Esophagus muscularis mucosa (tissue), 4 donors: Measurements from ENCODE around the gene PGLYRP3. TPM values are rescaled to one million over a fixed set of nuclear protein-coding genes. Genes with fewer than 3 reads are reported as not detected.
A peak's percentile ranks its signal among the peaks of the same experiment; 100 is the strongest.

Source experiments
- DNase-seq: peaks from one replicate; pipeline ENCODE4 v3.0.0-alpha.2; 2017; ENCODE audit errors: extremely low spot score
- H3K27ac ChIP-seq, 4 donors: fragments of 200-600 bp; sonication (generic); replicated peaks in 1 of 4; 1 replicate in 3 of 4; 2 replicates in 1 of 4; pipeline ENCODE4 v1.5.1; 2016 to 2019; ENCODE audit warnings: mild to moderate bottlenecking in 1 of 4
- H3K27me3 ChIP-seq, 4 donors: fragments of 200-600 bp; sonication (generic); one replicate each; pipeline versions ENCODE4 v1.5.1 to v1.6.0; 2016 to 2019
- H3K36me3 ChIP-seq, 4 donors: fragments of 200-600 bp; sonication (generic); one replicate each; pipeline ENCODE4 v1.5.1; 2016 to 2019
- H3K4me1 ChIP-seq, 4 donors: fragments of 200-600 bp; sonication (generic); one replicate each; pipeline ENCODE4 v1.5.1; 2016 to 2019
- H3K4me3 ChIP-seq, 4 donors: fragments of 200-600 bp; sonication (generic); 1 replicate in 2 of 4; 2 replicates in 2 of 4; pipeline ENCODE4 v1.5.1; 2016 to 2019; ENCODE audit warnings: mild to moderate bottlenecking in 4 of 4, moderate library complexity in 1 of 4
- H3K9me3 ChIP-seq, 4 donors: fragments of 200-600 bp; sonication (generic); 1 replicate in 3 of 4; 2 replicates in 1 of 4; pipeline ENCODE4 v1.5.1; 2016 to 2019
- CTCF ChIP-seq, 3 experiments: fragments of 200-600 bp in 2 of 3; fragments of 450-650 bp in 1 of 3; sonication (generic) in 2 of 3; IDR thresholded peaks; one replicate each; pipeline ENCODE4 v1.5.1; 2017 to 2019; ENCODE audit warnings: antibody characterized with exemption in 3 of 3, mild to moderate bottlenecking in 2 of 3, moderate library complexity in 1 of 3
- EP300 ChIP-seq: sonication (generic); formaldehyde crosslinking; IDR thresholded peaks from one replicate; pipeline ENCODE4 v1.6.1; 2017; ENCODE audit warnings: antibody characterized with exemption
- POLR2A ChIP-seq: fragments of 450-650 bp; IDR thresholded peaks from one replicate; pipeline ENCODE4 v1.6.1; 2017; ENCODE audit warnings: antibody characterized with exemption, moderate library complexity, mild to moderate bottlenecking, low read depth
- POLR2AphosphoS5 ChIP-seq, 2 donors: sonication (generic); formaldehyde crosslinking; IDR thresholded peaks; one replicate each; pipeline ENCODE4 v1.6.1; 2017; ENCODE audit warnings: antibody characterized with exemption in 2 of 2
- WGBS: methylation state at CpG from one replicate; pipeline ENCODE4 v1.1.5; 2018; 5-methylcytosine and 5-hydroxymethylcytosine counted together
- intact Hi-C: fragments of 100-400 bp; cut with DNase I; formaldehyde crosslinking; loops from one replicate; pipeline ENCODE4 v1.15.1; 2023
- total RNA-seq, 4 donors: library from RNA; depleted of rRNA; stranded (reverse); fragments of >200 nt; gene quantifications; one replicate each; pipeline versions ENCODE4 v1.1.0 to v1.2.1, GENCODE V29; 2016

The PGLYRP3 gene
- total RNA-seq, 4 donors from 2014 or later: not detected

- intact Hi-C loops: no loop called here
- Histone ChIP-seq H3K27me3 (peaks cover 0 to 14% (median 0%) of the 10 kb centered on the region in 4 donors), H3K36me3 (no peaks in the 10 kb centered on the region), H3K4me1 (peaks cover 0 to 6% (median 0%) of the 10 kb centered on the region in 4 donors), H3K4me3 (no peak overlapping the region), H3K9me3 (no peaks in the 10 kb centered on the region), H3K27ac (no peak overlapping the region)
- WGBS: 95% methylated on average over 2 of the region's 2 CpGs
- DNase-seq: peak; percentile 45
- no peak for TF ChIP-seq CTCF (IDR thresholded peaks at IDR 0.05)
- TF ChIP-seq POLR2AphosphoS5 (IDR thresholded peaks at IDR 0.05): no peak
- TF ChIP-seq POLR2A: no peak
- no peak for TF ChIP-seq EP300
Measured at GRCh38 chr1:153253076-153253475, 59.7 kb downstream of the PGLYRP3 start.

DNA sequence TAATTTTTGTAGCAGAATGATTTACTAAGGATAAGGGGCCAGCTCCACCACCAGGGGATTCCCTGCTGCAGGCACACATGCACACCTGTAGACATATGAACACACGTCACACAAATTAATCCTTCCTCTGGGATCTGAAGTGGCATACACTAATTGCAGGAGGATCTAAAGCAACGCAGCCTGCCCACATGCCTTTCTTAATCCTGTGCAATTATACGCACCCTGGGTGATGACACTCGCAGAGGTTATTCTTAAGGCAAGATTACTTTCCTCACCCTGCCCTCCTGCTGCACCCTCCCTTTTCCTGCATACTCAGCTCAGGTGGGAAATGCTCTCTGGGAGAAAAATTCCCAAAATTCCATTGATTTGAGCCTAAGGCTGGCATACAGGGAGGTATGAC lies 60.8 kb downstream of the PGLYRP3 start:
- Histone ChIP-seq H3K27me3 (peaks cover 0 to 14% (median 0%) of the 10 kb centered on the region in 4 donors), H3K27ac (no peak overlapping the region), H3K9me3 (no peaks in the 10 kb centered on the region), H3K36me3 (no peaks in the 10 kb centered on the region), H3K4me3 (no peak overlapping the region), H3K4me1 (peaks cover 0 to 6% (median 0%) of the 10 kb centered on the region in 4 donors)
- WGBS: 92% methylated on average over 4 of the region's 4 CpGs
- intact Hi-C loops: no loop called here
- TF ChIP-seq POLR2A (no peak), CTCF (IDR thresholded peaks at IDR 0.05) (no peak)
- DNase-seq: peak; percentile 34

- peaks cover 0 to 14% (median 0%) of the 10 kb centered on the region in 4 donors for H3K27me3 ChIP-seq
Measured at GRCh38 chr1:153251562-153251961, 61.2 kb downstream of the PGLYRP3 start.

GRCh38 chr1:153251087-153251486 lies 61.7 kb downstream of the PGLYRP3 start:
- Histone ChIP-seq H3K36me3 (no peaks in the 10 kb centered on the region), H3K27me3 (peaks cover 0 to 17% (median 0%) of the 10 kb centered on the region in 4 donors), H3K4me3 (no peak overlapping the region), H3K27ac (no peak overlapping the region), H3K4me1 (peaks cover 0 to 6% (median 0%) of the 10 kb centered on the region in 4 donors), H3K9me3 (no peaks in the 10 kb centered on the region)
- no peak for TF ChIP-seq EP300
- TF ChIP-seq POLR2AphosphoS5 (IDR thresholded peaks at IDR 0.05): no peak
- TF ChIP-seq CTCF (IDR thresholded peaks at IDR 0.05): no peak
- TF ChIP-seq POLR2A: no peak
- intact Hi-C loops: no loop called here
- DNase-seq: no peak
- WGBS: 77% methylated on average over 2 of the region's 2 CpGs

More at GRCh38 chr1:153251562-153251961, 61.2 kb downstream of the PGLYRP3 start:
- H3K27ac ChIP-seq: no peak overlapping the region
- 85% methylated on average over 3 of the region's 3 CpGs for WGBS
- H3K4me3 ChIP-seq: no peak overlapping the region
- peaks cover 0 to 6% (median 0%) of the 10 kb centered on the region in 4 donors for H3K4me1 ChIP-seq
- no peaks in the 10 kb centered on the region for H3K36me3 ChIP-seq
- DNase-seq: no peak
- intact Hi-C loops: no loop called here
- TF ChIP-seq EP300 (no peak), POLR2A (no peak), CTCF (IDR thresholded peaks at IDR 0.05) (no peak), POLR2AphosphoS5 (IDR thresholded peaks at IDR 0.05) (no peak)
- no peaks in the 10 kb centered on the region for H3K9me3 ChIP-seq

GRCh38 chr1:153250166-153250565 lies 62.6 kb downstream of the PGLYRP3 start:
- intact Hi-C loops: no loop called here
- DNase-seq: no peak
- Histone ChIP-seq H3K4me3 (no peak overlapping the region), H3K36me3 (no peaks in the 10 kb centered on the region), H3K9me3 (no peaks in the 10 kb centered on the region), H3K27me3 (peaks cover 0 to 21% (median 0%) of the 10 kb centered on the region in 4 donors), H3K27ac (no peak overlapping the region), H3K4me1 (peaks cover 0 to 6% (median 0%) of the 10 kb centered on the region in 4 donors)
- WGBS: 21% methylated on average over 1 of the region's 1 CpG
- no peak for TF ChIP-seq POLR2AphosphoS5 (IDR thresholded peaks at IDR 0.05)
- TF ChIP-seq CTCF (IDR thresholded peaks at IDR 0.05): no peak
- no peak for TF ChIP-seq EP300
- no peak for TF ChIP-seq POLR2A
